ENCODE measurements around the gene GPR32.
"Not testable (repeated sequence)": the region's sequence is repeated elsewhere in the genome, so short reads cannot be mapped to it uniquely, and the experiment has no call there.

The GPR32 gene

GRCh38 chr19:50783848-50784152, 13.5 kb downstream of the GPR32 start:
- not testable (repeated sequence) for DNase-seq (ENCODE audit: low read depth)

- no peak for DNase-seq (ENCODE audit: low read depth)
Observed at GRCh38 chr19:50784710-50785109, 14.4 kb downstream of the GPR32 start.

- DNase-seq (ENCODE audit: low read depth), result no peak
Observed at GRCh38 chr19:50785329-50785728, 15.1 kb downstream of the GPR32 start.

GRCh38 chr19:50790396-50790795, 20.1 kb downstream of the GPR32 start, which contains the start of gene ACP4:
Gene ACP4 (plus strand): TSS chr19:50790415. CDS start chr19:50790415, 0 bp downstream.
- DNase-seq (ENCODE audit: low read depth), result no peak

- DNase-seq (ENCODE audit: low read depth), result no peak
Observed at GRCh38 chr19:50790922-50791467, 20.7 kb downstream of the GPR32 start.

- no peak for DNase-seq (ENCODE audit: low read depth)
Observed at GRCh38 chr19:50791594-50792271, 21.5 kb downstream of the GPR32 start.

GRCh38 chr19:50792272-50793250, 22.3 kb downstream of the GPR32 start:
- DNase-seq (ENCODE audit: low read depth), result no peak

GRCh38 chr19:50793558-50794065, 23.3 kb downstream of the GPR32 start:
- no peak for DNase-seq (ENCODE audit: low read depth)

- no peak for DNase-seq (ENCODE audit: low read depth)
Observed at GRCh38 chr19:50794074-50794875, 24.0 kb downstream of the GPR32 start.

GRCh38 chr19:50794876-50795663, 24.8 kb downstream of the GPR32 start:
- no peak for DNase-seq (ENCODE audit: low read depth)

- no peak for DNase-seq (ENCODE audit: low read depth)
Observed at GRCh38 chr19:50795664-50796073, 25.4 kb downstream of the GPR32 start.

- DNase-seq (ENCODE audit: low read depth), result no peak
Observed at GRCh38 chr19:50796128-50796633, 25.9 kb downstream of the GPR32 start.

- no peak for DNase-seq (ENCODE audit: low read depth)
Observed at GRCh38 chr19:50796634-50797428, 26.6 kb downstream of the GPR32 start.

GRCh38 chr19:50797429-50797780, 27.1 kb downstream of the GPR32 start:
- no peak for DNase-seq (ENCODE audit: low read depth)

GRCh38 chr19:50797781-50798658, 27.8 kb downstream of the GPR32 start:
- no peak for DNase-seq (ENCODE audit: low read depth)

GRCh38 chr19:50798659-50799546, 28.6 kb downstream of the GPR32 start:
- DNase-seq (ENCODE audit: low read depth), result no peak

GRCh38 chr19:50799547-50799851, 29.2 kb downstream of the GPR32 start:
- no peak for DNase-seq (ENCODE audit: low read depth)

- no peak for DNase-seq (ENCODE audit: low read depth)
Observed at GRCh38 chr19:50801107-50801506, 30.8 kb downstream of the GPR32 start.

Measured in HS-27A (cell line).